ENCODE data around the gene PPFIBP1.

PPFIBP1 gene

GRCh38 chr12:27665704-27666103 is 141.7 kb downstream of the PPFIBP1 start:
- DNase-seq (ENCODE audit: low read depth in 2 of 2): no peak

- DNase-seq (ENCODE audit: low read depth in 2 of 2): no peak
Measured at GRCh38 chr12:27666510-27666909, 142.5 kb downstream of the PPFIBP1 start.

GRCh38 chr12:27667540-27667939 is 143.5 kb downstream of the PPFIBP1 start:
- no peak for DNase-seq (ENCODE audit: low read depth in 2 of 2)

- no peak for DNase-seq (ENCODE audit: low read depth in 2 of 2)
Measured at GRCh38 chr12:27672051-27672450, 148.0 kb downstream of the PPFIBP1 start.

GRCh38 chr12:27672643-27673042 is 148.6 kb downstream of the PPFIBP1 start:
- DNase-seq (ENCODE audit: low read depth in 2 of 2): no peak

GRCh38 chr12:27673101-27673718 is 149.2 kb downstream of the PPFIBP1 start:
- DNase-seq (ENCODE audit: low read depth in 2 of 2): no peak

- no peak for DNase-seq (ENCODE audit: low read depth in 2 of 2)
Measured at GRCh38 chr12:27674989-27675388, 151.0 kb downstream of the PPFIBP1 start.

- no peak for DNase-seq (ENCODE audit: low read depth in 2 of 2)
Measured at GRCh38 chr12:27680619-27681018, 156.6 kb downstream of the PPFIBP1 start.

- no peak for DNase-seq (ENCODE audit: low read depth in 2 of 2)
Measured at GRCh38 chr12:27682534-27682933, 158.5 kb downstream of the PPFIBP1 start.

- DNase-seq (ENCODE audit: low read depth in 2 of 2): no peak
Measured at GRCh38 chr12:27685274-27685673, 161.3 kb downstream of the PPFIBP1 start.

GRCh38 chr12:27686147-27686546 is 162.1 kb downstream of the PPFIBP1 start:
- no peak for DNase-seq (ENCODE audit: low read depth in 2 of 2)

- no peak for DNase-seq (ENCODE audit: low read depth in 2 of 2)
Measured at GRCh38 chr12:27688671-27689070, 164.7 kb downstream of the PPFIBP1 start.

GRCh38 chr12:27689558-27690180 is 165.7 kb downstream of the PPFIBP1 start:
- no peak for DNase-seq (ENCODE audit: low read depth in 2 of 2)

- no peak for DNase-seq (ENCODE audit: low read depth in 2 of 2)
Measured at GRCh38 chr12:27693403-27693802, 169.4 kb downstream of the PPFIBP1 start.

- DNase-seq (ENCODE audit: low read depth in 2 of 2): no peak
Measured at GRCh38 chr12:27695556-27696292, 171.7 kb downstream of the PPFIBP1 start.

- DNase-seq (ENCODE audit: low read depth in 2 of 2): no peak
Measured at GRCh38 chr12:27696293-27696652, 172.3 kb downstream of the PPFIBP1 start, which contains the start of gene REP15. Gene REP15, plus strand, starts transcription at chr12:27696447. Its CDS starts 116 bp downstream, at chr12:27696563.

GRCh38 chr12:27696864-27697564 is 173.0 kb downstream of the PPFIBP1 start:
- no peak for DNase-seq (ENCODE audit: low read depth in 2 of 2)

- DNase-seq (ENCODE audit: low read depth in 2 of 2): peak; percentile 57 to 58
Measured at GRCh38 chr12:27703720-27704452, 179.9 kb downstream of the PPFIBP1 start.

GRCh38 chr12:27705263-27705662 is 181.3 kb downstream of the PPFIBP1 start:
- no peak for DNase-seq (ENCODE audit: low read depth in 2 of 2)

GRCh38 chr12:27707216-27707615 is 183.2 kb downstream of the PPFIBP1 start:
- DNase-seq (ENCODE audit: low read depth in 2 of 2): no peak

GRCh38 chr12:27709212-27709931 is 185.4 kb downstream of the PPFIBP1 start:
- no peak for DNase-seq (ENCODE audit: low read depth in 2 of 2)
